HEK293T (cell line): Measurements from ENCODE around the gene NTN3.

Experiments used
- ARNT ChIP-seq: fragments of 450-650 bp; IDR thresholded peaks from 2 replicates; pipeline ENCODE4 v1.6.1; 2017; ENCODE audit warnings: mild to moderate bottlenecking
- ELF4 ChIP-seq: fragments of 450-650 bp; IDR thresholded peaks from 2 replicates; pipeline ENCODE4 v1.6.1; 2017; ENCODE audit warnings: antibody characterized with exemption
- HDGF ChIP-seq: fragments of 450-650 bp; IDR thresholded peaks from 2 replicates; pipeline ENCODE4 v1.6.1; 2017; ENCODE audit warnings: antibody characterized with exemption, borderline replicate concordance
- LEF1 ChIP-seq: fragments of 450-650 bp; IDR thresholded peaks from 2 replicates; pipeline ENCODE4 v1.6.1; 2017; ENCODE audit warnings: mild to moderate bottlenecking, borderline replicate concordance
- TARDBP ChIP-seq: fragments of 450-650 bp; IDR thresholded peaks from 2 replicates; pipeline ENCODE4 v1.6.1; 2016

DNA sequence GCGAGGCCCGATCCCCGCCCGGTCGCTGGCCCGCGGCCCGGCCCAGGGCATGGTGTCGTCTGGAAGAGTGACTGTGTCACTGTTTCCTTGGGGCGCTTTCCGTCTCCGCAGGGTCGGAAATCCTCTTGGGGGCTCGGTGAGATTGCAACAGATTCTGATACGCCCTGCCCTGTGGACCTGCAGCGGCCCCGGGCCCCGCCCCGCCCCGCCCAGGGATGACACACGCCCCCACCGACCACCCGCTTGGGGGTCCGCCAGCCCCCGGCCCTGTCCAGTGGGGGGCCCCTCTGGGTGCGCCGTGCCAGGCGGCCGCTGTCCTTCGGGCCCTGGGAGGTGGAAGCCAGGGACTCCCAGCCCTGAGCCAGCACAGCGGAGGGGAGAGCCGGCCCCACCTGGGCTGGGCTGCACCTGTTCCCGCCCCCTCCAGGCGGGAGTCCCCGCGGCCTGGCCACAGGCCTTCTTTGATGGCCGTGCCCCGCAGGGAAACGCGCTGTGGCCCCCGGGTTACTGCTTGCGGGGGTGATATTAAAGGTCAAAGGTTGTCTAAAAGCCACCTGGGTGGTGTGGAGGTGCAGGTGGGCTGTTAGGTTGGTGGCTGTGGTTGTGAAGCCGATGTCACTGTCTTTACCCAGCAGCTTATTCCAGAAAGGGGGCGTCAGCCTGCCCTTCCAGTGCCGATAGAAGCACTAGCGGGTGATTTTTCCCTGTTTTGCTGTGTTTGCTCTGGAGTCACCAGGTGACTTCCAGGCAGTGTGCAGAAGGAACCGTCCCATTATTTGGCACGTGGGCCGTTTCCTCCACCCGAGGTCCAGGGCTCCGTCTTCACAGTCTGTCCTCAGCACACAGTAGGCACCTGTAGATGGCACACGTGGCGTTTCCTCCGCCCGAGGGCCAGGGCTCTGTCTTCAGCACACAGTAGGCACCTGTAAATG is 4.6 kb downstream of the NTN3 start:
- TF ChIP-seq TARDBP (no peak), ARNT (no peak), HDGF (no peak), ELF4 (no peak), LEF1 (no peak)
